HepG2 (cell line): ENCODE measurements around the gene TULP4.

Experiments used
- NFRKB ChIP-seq: fragments of 450-650 bp; IDR thresholded peaks from 2 replicates; pipeline ENCODE4 v1.6.1; 2017
- ZNF629 ChIP-seq: sonication (generic); formaldehyde crosslinking; conservative IDR thresholded peaks from 2 replicates; pipeline ENCODE4 v1.5.0; 2020; ENCODE audit warnings: missing genetic modification reagents
- TF ChIP-seq, protein P1 (sequence below): sonication (generic); formaldehyde crosslinking; conservative IDR thresholded peaks from 2 replicates; pipeline ENCODE4 v1.8.0; 2022; ENCODE audit warnings: missing genetic modification reagents
- TF ChIP-seq, protein P2 (sequence below): sonication (generic); formaldehyde crosslinking; IDR thresholded peaks from 2 replicates; pipeline ENCODE4 v1.5.0; 2020; ENCODE audit warnings: mild to moderate bottlenecking, missing genetic modification reagents, moderate library complexity

GRCh38 chr6:158367816-158368215, 55.6 kb downstream of the TULP4 start:
- no peak for TF ChIP-seq NFRKB
- no peak for TF ChIP-seq ZNF629
- TF ChIP-seq, protein P1, sequence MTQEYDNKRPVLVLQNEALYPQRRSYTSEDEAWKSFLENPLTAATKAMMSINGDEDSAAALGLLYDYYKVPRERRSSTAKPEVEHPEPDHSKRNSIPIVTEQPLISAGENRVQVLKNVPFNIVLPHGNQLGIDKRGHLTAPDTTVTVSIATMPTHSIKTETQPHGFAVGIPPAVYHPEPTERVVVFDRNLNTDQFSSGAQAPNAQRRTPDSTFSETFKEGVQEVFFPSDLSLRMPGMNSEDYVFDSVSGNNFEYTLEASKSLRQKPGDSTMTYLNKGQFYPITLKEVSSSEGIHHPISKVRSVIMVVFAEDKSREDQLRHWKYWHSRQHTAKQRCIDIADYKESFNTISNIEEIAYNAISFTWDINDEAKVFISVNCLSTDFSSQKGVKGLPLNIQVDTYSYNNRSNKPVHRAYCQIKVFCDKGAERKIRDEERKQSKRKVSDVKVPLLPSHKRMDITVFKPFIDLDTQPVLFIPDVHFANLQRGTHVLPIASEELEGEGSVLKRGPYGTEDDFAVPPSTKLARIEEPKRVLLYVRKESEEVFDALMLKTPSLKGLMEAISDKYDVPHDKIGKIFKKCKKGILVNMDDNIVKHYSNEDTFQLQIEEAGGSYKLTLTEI = no peak
- TF ChIP-seq, protein P2, sequence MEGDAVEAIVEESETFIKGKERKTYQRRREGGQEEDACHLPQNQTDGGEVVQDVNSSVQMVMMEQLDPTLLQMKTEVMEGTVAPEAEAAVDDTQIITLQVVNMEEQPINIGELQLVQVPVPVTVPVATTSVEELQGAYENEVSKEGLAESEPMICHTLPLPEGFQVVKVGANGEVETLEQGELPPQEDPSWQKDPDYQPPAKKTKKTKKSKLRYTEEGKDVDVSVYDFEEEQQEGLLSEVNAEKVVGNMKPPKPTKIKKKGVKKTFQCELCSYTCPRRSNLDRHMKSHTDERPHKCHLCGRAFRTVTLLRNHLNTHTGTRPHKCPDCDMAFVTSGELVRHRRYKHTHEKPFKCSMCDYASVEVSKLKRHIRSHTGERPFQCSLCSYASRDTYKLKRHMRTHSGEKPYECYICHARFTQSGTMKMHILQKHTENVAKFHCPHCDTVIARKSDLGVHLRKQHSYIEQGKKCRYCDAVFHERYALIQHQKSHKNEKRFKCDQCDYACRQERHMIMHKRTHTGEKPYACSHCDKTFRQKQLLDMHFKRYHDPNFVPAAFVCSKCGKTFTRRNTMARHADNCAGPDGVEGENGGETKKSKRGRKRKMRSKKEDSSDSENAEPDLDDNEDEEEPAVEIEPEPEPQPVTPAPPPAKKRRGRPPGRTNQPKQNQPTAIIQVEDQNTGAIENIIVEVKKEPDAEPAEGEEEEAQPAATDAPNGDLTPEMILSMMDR (CRISPR knock-in tag) = no peak
